ENCODE measurements around the gene CDC34.

Gene CDC34

GRCh38 chr19:547117-547516 lies 15.6 kb downstream of the CDC34 start:
- Histone ChIP-seq H3K9me3 (ENCODE audit: control insufficient read depth, insufficient read depth, low read length) (no peaks in the 10 kb centered on the region), H3K27me3 (ENCODE audit: control insufficient read depth, low read length) (no peaks in the 10 kb centered on the region), H3K4me1 (ENCODE audit: control insufficient read depth, low read length) (peaks cover 9% of the 10 kb centered on the region), H3K4me3 (ENCODE audit: low read length) (no peak overlapping the region), H3K36me3 (ENCODE audit: control insufficient read depth, low read length) (no peaks in the 10 kb centered on the region), H3K4me2 (ENCODE audit: low read length) (no peak overlapping the region), H3K79me2 (ENCODE audit: control insufficient read depth, low read length) (no peaks in the 10 kb centered on the region), H3F3A (ENCODE audit: control insufficient read depth, insufficient read depth) (no peaks in the 10 kb centered on the region), H3K27ac (ENCODE audit: low read depth, low read length) (no peak overlapping the region), H4K20me1 (ENCODE audit: control insufficient read depth, insufficient read depth, low read depth, low read length) (no peaks in the 10 kb centered on the region), H3K9me2 (replicated peaks; ENCODE audit: control insufficient read depth, low read length) (no peaks in the 10 kb centered on the region)
- TF ChIP-seq, protein P1, sequence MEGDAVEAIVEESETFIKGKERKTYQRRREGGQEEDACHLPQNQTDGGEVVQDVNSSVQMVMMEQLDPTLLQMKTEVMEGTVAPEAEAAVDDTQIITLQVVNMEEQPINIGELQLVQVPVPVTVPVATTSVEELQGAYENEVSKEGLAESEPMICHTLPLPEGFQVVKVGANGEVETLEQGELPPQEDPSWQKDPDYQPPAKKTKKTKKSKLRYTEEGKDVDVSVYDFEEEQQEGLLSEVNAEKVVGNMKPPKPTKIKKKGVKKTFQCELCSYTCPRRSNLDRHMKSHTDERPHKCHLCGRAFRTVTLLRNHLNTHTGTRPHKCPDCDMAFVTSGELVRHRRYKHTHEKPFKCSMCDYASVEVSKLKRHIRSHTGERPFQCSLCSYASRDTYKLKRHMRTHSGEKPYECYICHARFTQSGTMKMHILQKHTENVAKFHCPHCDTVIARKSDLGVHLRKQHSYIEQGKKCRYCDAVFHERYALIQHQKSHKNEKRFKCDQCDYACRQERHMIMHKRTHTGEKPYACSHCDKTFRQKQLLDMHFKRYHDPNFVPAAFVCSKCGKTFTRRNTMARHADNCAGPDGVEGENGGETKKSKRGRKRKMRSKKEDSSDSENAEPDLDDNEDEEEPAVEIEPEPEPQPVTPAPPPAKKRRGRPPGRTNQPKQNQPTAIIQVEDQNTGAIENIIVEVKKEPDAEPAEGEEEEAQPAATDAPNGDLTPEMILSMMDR (IDR thresholded peaks at IDR 0.05; ENCODE audit: low read depth, low read length, poor library complexity, severe bottlenecking), result no peak
- TF ChIP-seq EZH2phosphoT487 (IDR thresholded peaks at IDR 0.05; ENCODE audit: borderline replicate concordance, low read length), result no peak

GRCh38 chr19:547836-548720 lies 16.5 kb downstream of the CDC34 start:
- Histone ChIP-seq H3K4me3 (ENCODE audit: low read length) (no peak overlapping the region), H3K27ac (ENCODE audit: low read depth, low read length) (no peak overlapping the region), H3F3A (ENCODE audit: control insufficient read depth, insufficient read depth) (no peaks in the 10 kb centered on the region), H3K27me3 (ENCODE audit: control insufficient read depth, low read length) (no peaks in the 10 kb centered on the region), H3K4me2 (ENCODE audit: low read length) (no peak overlapping the region), H3K4me1 (ENCODE audit: control insufficient read depth, low read length) (peaks cover 9% of the 10 kb centered on the region), H3K9me3 (ENCODE audit: control insufficient read depth, insufficient read depth, low read length) (no peaks in the 10 kb centered on the region), H3K36me3 (ENCODE audit: control insufficient read depth, low read length) (no peaks in the 10 kb centered on the region), H3K9me2 (replicated peaks; ENCODE audit: control insufficient read depth, low read length) (no peaks in the 10 kb centered on the region), H4K20me1 (ENCODE audit: control insufficient read depth, insufficient read depth, low read depth, low read length) (no peaks in the 10 kb centered on the region), H3K79me2 (ENCODE audit: control insufficient read depth, low read length) (no peaks in the 10 kb centered on the region)
- TF ChIP-seq, protein P1 (IDR thresholded peaks at IDR 0.05; ENCODE audit: low read depth, low read length, poor library complexity, severe bottlenecking), result no peak
- TF ChIP-seq EZH2phosphoT487 (IDR thresholded peaks at IDR 0.05; ENCODE audit: borderline replicate concordance, low read length), result no peak

GRCh38 chr19:548886-549830 lies 17.6 kb downstream of the CDC34 start:
- Histone ChIP-seq H3K27me3 (ENCODE audit: control insufficient read depth, low read length) (no peaks in the 10 kb centered on the region), H3K36me3 (ENCODE audit: control insufficient read depth, low read length) (no peaks in the 10 kb centered on the region), H3K4me2 (ENCODE audit: low read length) (no peak overlapping the region), H3K79me2 (ENCODE audit: control insufficient read depth, low read length) (no peaks in the 10 kb centered on the region), H3K27ac (ENCODE audit: low read depth, low read length) (no peak overlapping the region), H3K4me3 (ENCODE audit: low read length) (no peak overlapping the region), H4K20me1 (ENCODE audit: control insufficient read depth, insufficient read depth, low read depth, low read length) (no peaks in the 10 kb centered on the region), H3K4me1 (ENCODE audit: control insufficient read depth, low read length) (peaks cover under 1% of the 10 kb centered on the region; the same call in 1 of the 2 replicates), H3K9me2 (replicated peaks; ENCODE audit: control insufficient read depth, low read length) (no peaks in the 10 kb centered on the region), H3F3A (ENCODE audit: control insufficient read depth, insufficient read depth) (no peaks in the 10 kb centered on the region), H3K9me3 (ENCODE audit: control insufficient read depth, insufficient read depth, low read length) (no peaks in the 10 kb centered on the region)
- TF ChIP-seq, protein P1 (IDR thresholded peaks at IDR 0.05; ENCODE audit: low read depth, low read length, poor library complexity, severe bottlenecking), result no peak
- TF ChIP-seq EZH2phosphoT487 (IDR thresholded peaks at IDR 0.05; ENCODE audit: borderline replicate concordance, low read length), result no peak
